ENCODE results near the gene ARHGEF28.

Gene ARHGEF28

GRCh38 chr5:73619606-73620333 is 6.2 kb upstream of the ARHGEF28 start:
- no peak for DNase-seq

GRCh38 chr5:73620334-73620687 is 5.7 kb upstream of the ARHGEF28 start:
- DNase-seq, result no peak

GRCh38 chr5:73623060-73623459 is 2.9 kb upstream of the ARHGEF28 start:
- no peak for DNase-seq

GRCh38 chr5:73623901-73624404 is 2.0 kb upstream of the ARHGEF28 start:
- DNase-seq, result no peak

GRCh38 chr5:73624888-73625287 is 1.1 kb upstream of the ARHGEF28 start:
- no peak for DNase-seq

GRCh38 chr5:73625372-73625943 is 538 bp upstream of the ARHGEF28 start:
- DNase-seq, result no peak

- no peak for DNase-seq
These were observed 868 bp downstream of the ARHGEF28 start for GRCh38 chr5:73626814-73627313.

- no peak for DNase-seq
These were observed 3.5 kb downstream of the ARHGEF28 start for GRCh38 chr5:73629456-73629855.

GRCh38 chr5:73630765-73631164 is 4.8 kb downstream of the ARHGEF28 start:
- no peak for DNase-seq

GRCh38 chr5:73631500-73631899 is 5.5 kb downstream of the ARHGEF28 start:
- no peak for DNase-seq

GRCh38 chr5:73633060-73633459 is 7.1 kb downstream of the ARHGEF28 start:
- no peak for DNase-seq

GRCh38 chr5:73636408-73636807 is 10.4 kb downstream of the ARHGEF28 start:
- no peak for DNase-seq

GRCh38 chr5:73637565-73637964 is 11.6 kb downstream of the ARHGEF28 start:
- no peak for DNase-seq

GRCh38 chr5:73638344-73639095 is 12.5 kb downstream of the ARHGEF28 start:
- DNase-seq, result no peak

GRCh38 chr5:73640861-73641320 is 14.9 kb downstream of the ARHGEF28 start:
- no peak for DNase-seq

GRCh38 chr5:73641811-73642210 is 15.8 kb downstream of the ARHGEF28 start:
- DNase-seq, result no peak

- DNase-seq, result no peak
These were observed 16.3 kb downstream of the ARHGEF28 start for GRCh38 chr5:73642344-73642743.

- DNase-seq, result no peak
These were observed 18.5 kb downstream of the ARHGEF28 start for GRCh38 chr5:73644385-73644963.

- no peak for DNase-seq
These were observed 21.7 kb downstream of the ARHGEF28 start for GRCh38 chr5:73647721-73648120.

- DNase-seq, result no peak
These were observed 22.5 kb downstream of the ARHGEF28 start for GRCh38 chr5:73648515-73648914.

GRCh38 chr5:73649926-73650325 is 23.9 kb downstream of the ARHGEF28 start:
- no peak for DNase-seq

- no peak for DNase-seq
These were observed 26.4 kb downstream of the ARHGEF28 start for GRCh38 chr5:73652391-73652790.

- no peak for DNase-seq
These were observed 28.3 kb downstream of the ARHGEF28 start for GRCh38 chr5:73654171-73654811.
